Stomach (tissue), 19 donors: ENCODE results near the gene CHST13. TPM values are rescaled to one million over a fixed set of nuclear protein-coding genes. Genes with fewer than 3 reads are reported as not detected.
A peak's percentile ranks its signal among the peaks of the same experiment; 100 is the strongest.

Source experiments
- DNase-seq, 2 donors: peaks; one replicate each; pipeline versions ENCODE4 v3.0.0 to v3.0.0-alpha.2; 2013 to 2019
- H3K27ac ChIP-seq, 5 donors: fragments of 200-600 bp in 4 of 5; sonication (generic) in 4 of 5; one replicate each; pipeline ENCODE4 v1.5.1; 2013 to 2019; ENCODE audit warnings: mild to moderate bottlenecking in 1 of 5, moderate library complexity in 1 of 5
- H3K27me3 ChIP-seq, 3 donors: fragments of 200-600 bp; sonication (generic); one replicate each; pipeline ENCODE4 v1.5.1; 2017 to 2019; ENCODE audit warnings: mixed run types in 1 of 3
- H3K36me3 ChIP-seq, 4 donors: fragments of 200-600 bp; sonication (generic); 1 replicate in 3 of 4; 2 replicates in 1 of 4; pipeline ENCODE4 v1.5.1; 2016 to 2019
- H3K4me1 ChIP-seq, 4 donors: fragments of 200-600 bp; sonication (generic); one replicate each; pipeline ENCODE4 v1.5.1; 2016 to 2019
- H3K4me3 ChIP-seq, 4 donors: fragments of 200-600 bp; sonication (generic) in 3 of 4; one replicate each; pipeline ENCODE4 v1.5.1; 2016 to 2019; ENCODE audit warnings: mild to moderate bottlenecking in 1 of 4
- H3K9me3 ChIP-seq, 4 donors: fragments of 200-600 bp; sonication (generic); one replicate each; pipeline ENCODE4 v1.5.1; 2016 to 2019
- EP300 ChIP-seq: sonication (generic); formaldehyde crosslinking; IDR thresholded peaks from one replicate; pipeline ENCODE4 v1.6.1; 2017; ENCODE audit warnings: antibody characterized with exemption
- POLR2A ChIP-seq, 4 donors: fragments of 450-650 bp; IDR thresholded peaks; one replicate each; pipeline ENCODE4 v1.6.1; 2016; ENCODE audit warnings: antibody characterized with exemption in 4 of 4, control low read depth in 2 of 4, mild to moderate bottlenecking in 1 of 4, moderate library complexity in 1 of 4
- POLR2AphosphoS5 ChIP-seq, 3 donors: sonication (generic); formaldehyde crosslinking; IDR thresholded peaks; one replicate each; pipeline ENCODE4 v1.6.1; 2016; ENCODE audit warnings: antibody characterized with exemption in 3 of 3
- WGBS, 5 donors: extraction: QIAGEN DNeasy Blood & Tissue Kit in 3 of 5; methylation state at CpG; one replicate each; pipeline versions ENCODE4 v1.1.5 to v1.1.7; 2013 to 2018; 5-methylcytosine and 5-hydroxymethylcytosine counted together
- intact Hi-C: fragments of 100-400 bp; cut with DNase I; formaldehyde crosslinking; loops from one replicate; pipeline ENCODE4 v1.15.1; 2023; ENCODE audit warnings: low total_unique reads
- long read RNA-seq, 10 donors: transcript quantifications; one replicate each; lab custom pipeline, GENCODE V29; 2026
- polyA plus RNA-seq, 3 donors: library from polyadenylated mRNA; stranded (reverse); fragments of 200-250 nt; gene quantifications; one replicate each; pipeline ENCODE4 v1.2.3, GENCODE V29; 2013
- total RNA-seq, 5 donors: library from RNA; depleted of rRNA; stranded (reverse); fragments of >200 nt; gene quantifications; one replicate each; pipeline versions ENCODE4 v1.1.0 to v1.2.3, GENCODE V29; 2014 to 2016
- TF ChIP-seq, protein P1 (sequence below), 7 experiments: fragments of 450-650 bp in 4 of 7; fragments of 200-600 bp in 3 of 7; sonication (generic) in 3 of 7; IDR thresholded peaks; one replicate each; pipeline ENCODE4 v1.5.1; 2016 to 2019; ENCODE audit warnings: antibody characterized with exemption in 7 of 7, control low read depth in 2 of 7, mild to moderate bottlenecking in 1 of 7
- donor health status: healthy with polysubstance abuse.
- donor health status: Bipolar disorder and iron deficiency.
- donor health status: healthy.

CHST13 gene, protein sequence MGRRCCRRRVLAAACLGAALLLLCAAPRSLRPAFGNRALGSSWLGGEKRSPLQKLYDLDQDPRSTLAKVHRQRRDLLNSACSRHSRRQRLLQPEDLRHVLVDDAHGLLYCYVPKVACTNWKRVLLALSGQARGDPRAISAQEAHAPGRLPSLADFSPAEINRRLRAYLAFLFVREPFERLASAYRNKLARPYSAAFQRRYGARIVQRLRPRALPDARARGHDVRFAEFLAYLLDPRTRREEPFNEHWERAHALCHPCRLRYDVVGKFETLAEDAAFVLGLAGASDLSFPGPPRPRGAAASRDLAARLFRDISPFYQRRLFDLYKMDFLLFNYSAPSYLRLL
- total RNA-seq = 10 to 100 TPM in 1 of 5 donors, 1 to 10 TPM in 2, not detected in 2; 1.4 to 12.5 (median 5.7) TPM
- under 1 TPM; 0.08 to 0.61 (median 0.19) TPM for polyA plus RNA-seq
- long read RNA-seq, donor 1, transcript CHST13-201 (3 exons, 1,789 nt) = major isoform, 5 of 5 reads
- long read RNA-seq, donor 1, partial matches to known transcripts = 0 of 5 reads
- long read RNA-seq, donor 1, other reads (novel, unspliced or antisense) = 0 of 5 reads
- long read RNA-seq, donor 2, partial matches to known transcripts = 0 of 4 reads
- long read RNA-seq, donor 2, other reads (novel, unspliced or antisense) = 0 of 4 reads
- long read RNA-seq, donor 3 = 0 reads
- long read RNA-seq, donor 4, partial matches to known transcripts = 0 of 1 reads
- long read RNA-seq, donor 4, other reads (novel, unspliced or antisense) = 0 of 1 reads
- long read RNA-seq, donor 5 = 0 reads
- long read RNA-seq, donor 6 = 0 reads
- long read RNA-seq, donor 7, partial matches to known transcripts = 0 of 3 reads
- long read RNA-seq, donor 7, other reads (novel, unspliced or antisense) = 0 of 3 reads
- long read RNA-seq, donor 8 = 0 reads
- long read RNA-seq, donor 9 = 0 reads
- long read RNA-seq, donor 10, transcript CHST13-201 (3 exons, 1,789 nt) = major isoform, 5 of 5 reads
- long read RNA-seq, donor 10, partial matches to known transcripts = 0 of 5 reads
- long read RNA-seq, donor 10, other reads (novel, unspliced or antisense) = 0 of 5 reads

DNA sequence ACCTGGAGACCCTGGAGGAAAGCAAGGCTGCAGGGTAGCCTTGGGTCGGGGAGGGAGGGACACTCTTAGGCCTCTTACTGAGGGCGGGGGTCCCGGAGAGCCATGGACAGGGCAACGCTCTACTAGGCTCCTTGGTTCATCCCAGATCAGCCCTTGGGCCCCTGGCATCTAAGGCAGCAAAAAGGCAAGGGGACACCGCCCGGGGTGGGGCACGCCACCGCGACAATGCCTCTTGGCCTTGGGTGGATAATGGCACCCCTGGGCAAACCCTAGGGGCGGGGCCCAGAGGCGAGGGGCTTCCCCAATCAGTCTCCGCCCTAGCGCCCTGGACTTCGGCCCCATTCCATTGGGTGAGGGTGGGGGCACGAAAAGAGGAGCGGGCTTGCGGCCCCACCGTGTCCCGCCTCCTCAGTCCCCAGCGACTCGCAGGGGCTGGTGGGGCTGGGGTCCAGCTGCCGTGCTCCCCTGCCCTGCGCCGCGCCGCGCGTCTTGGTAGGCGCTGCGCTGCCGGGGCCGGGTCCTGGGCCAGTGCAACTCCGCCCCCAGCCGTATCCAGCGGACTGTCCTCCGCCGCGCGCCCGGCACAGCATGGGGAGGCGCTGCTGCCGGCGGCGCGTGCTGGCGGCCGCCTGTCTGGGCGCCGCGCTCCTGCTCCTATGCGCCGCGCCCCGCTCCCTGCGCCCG is at the start of gene CHST13:
Gene CHST13, plus strand, starts transcription at position 411 of the 684 bp plus-strand sequence. Its CDS starts 178 bp downstream, at position 589.
- peaks cover 0 to 45% (median 20%) of the 10 kb centered on the region in 3 donors for H3K27me3 ChIP-seq
- DNase-seq = peak; percentile 46 to 85
- H3K4me3 ChIP-seq = peak within 1 kb of the TSS; percentile 38 to 55 (median 48)
- H3K36me3 ChIP-seq = no peaks in the 10 kb centered on the region
- TF ChIP-seq, protein P1, sequence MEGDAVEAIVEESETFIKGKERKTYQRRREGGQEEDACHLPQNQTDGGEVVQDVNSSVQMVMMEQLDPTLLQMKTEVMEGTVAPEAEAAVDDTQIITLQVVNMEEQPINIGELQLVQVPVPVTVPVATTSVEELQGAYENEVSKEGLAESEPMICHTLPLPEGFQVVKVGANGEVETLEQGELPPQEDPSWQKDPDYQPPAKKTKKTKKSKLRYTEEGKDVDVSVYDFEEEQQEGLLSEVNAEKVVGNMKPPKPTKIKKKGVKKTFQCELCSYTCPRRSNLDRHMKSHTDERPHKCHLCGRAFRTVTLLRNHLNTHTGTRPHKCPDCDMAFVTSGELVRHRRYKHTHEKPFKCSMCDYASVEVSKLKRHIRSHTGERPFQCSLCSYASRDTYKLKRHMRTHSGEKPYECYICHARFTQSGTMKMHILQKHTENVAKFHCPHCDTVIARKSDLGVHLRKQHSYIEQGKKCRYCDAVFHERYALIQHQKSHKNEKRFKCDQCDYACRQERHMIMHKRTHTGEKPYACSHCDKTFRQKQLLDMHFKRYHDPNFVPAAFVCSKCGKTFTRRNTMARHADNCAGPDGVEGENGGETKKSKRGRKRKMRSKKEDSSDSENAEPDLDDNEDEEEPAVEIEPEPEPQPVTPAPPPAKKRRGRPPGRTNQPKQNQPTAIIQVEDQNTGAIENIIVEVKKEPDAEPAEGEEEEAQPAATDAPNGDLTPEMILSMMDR (IDR thresholded peaks at IDR 0.05) = no peak
- no peak for TF ChIP-seq POLR2A (IDR thresholded peaks at IDR 0.05)
- TF ChIP-seq POLR2AphosphoS5 (IDR thresholded peaks at IDR 0.05) = no peak
- TF ChIP-seq EP300 = no peak
- 4 to 22% (median 5%) methylated on average over 8 to 56 of the region's 56 CpGs for WGBS, 5 donors
- H3K4me1 ChIP-seq = peaks cover 14 to 36% (median 22%) of the 10 kb centered on the region in 4 donors
- intact Hi-C loops = no loop called here
- peak within 1 kb of the TSS in 2 of 5 donors; percentile 44 to 63 for H3K27ac ChIP-seq
- H3K9me3 ChIP-seq = no peaks in the 10 kb centered on the region

DNA sequence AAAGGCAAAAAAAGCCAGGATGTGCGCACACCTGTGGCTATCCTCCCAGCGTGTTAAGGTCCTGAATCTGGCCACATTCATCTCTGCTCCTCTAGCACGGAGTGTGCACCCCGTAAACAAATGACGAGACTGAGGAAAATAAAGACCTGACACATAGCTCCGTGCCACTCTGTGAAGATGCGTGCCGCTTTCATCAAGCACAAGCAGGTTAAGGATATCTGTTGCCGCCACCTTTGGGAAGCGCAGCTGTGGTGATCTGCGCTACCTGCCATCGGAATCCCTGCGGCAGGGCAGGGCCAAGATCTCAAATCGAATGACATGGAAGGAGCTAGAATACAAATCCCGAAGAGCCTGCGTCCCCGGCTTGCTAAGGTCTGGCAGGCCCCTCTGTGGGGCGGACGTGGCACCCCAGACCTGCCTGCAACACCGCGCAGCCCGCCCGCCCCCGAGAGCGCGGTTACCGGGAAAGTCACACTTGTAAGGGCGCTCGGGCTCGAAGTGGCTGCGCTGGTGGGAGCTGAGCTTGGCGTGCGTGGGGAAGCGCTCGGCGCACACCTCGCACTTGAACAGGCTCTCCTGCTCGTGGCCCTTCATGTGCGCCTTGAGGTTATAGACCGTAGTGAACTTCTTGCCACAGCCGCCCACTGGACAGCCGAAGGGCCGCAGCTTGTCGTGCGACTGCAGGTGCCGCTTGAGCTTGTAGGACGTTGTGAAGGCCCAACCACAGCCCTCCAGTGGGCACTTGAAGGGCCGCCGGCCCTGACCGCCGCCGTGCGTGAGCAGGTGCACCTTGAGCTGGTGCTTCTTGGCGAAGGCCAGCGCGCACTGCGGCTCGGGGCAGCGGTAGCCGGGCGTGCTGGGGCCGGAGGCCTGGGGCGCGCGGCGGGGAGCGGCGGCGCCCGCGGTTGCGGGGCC is 49.2 kb upstream of the CHST13 start:
- intact Hi-C loops = no loop called here
- peak overlapping the region; percentile 89 to 99 (median 98) for H3K27ac ChIP-seq
- peaks cover 18 to 24% (median 22%) of the 10 kb centered on the region in 4 donors for H3K36me3 ChIP-seq
- peak; percentile 53 to 79 for DNase-seq
- WGBS, 5 donors = 3 to 11% (median 4%) methylated on average over 19 to 72 of the region's 72 CpGs
- no peaks in the 10 kb centered on the region for H3K27me3 ChIP-seq
- no peaks in the 10 kb centered on the region for H3K9me3 ChIP-seq
- H3K4me1 ChIP-seq = peaks cover 33 to 52% (median 46%) of the 10 kb centered on the region in 4 donors
- TF ChIP-seq, protein P1 (IDR thresholded peaks at IDR 0.05) = no peak
- TF ChIP-seq EP300 (no peak), POLR2A (IDR thresholded peaks at IDR 0.05) (no peak), POLR2AphosphoS5 (IDR thresholded peaks at IDR 0.05) (no peak)
- H3K4me3 ChIP-seq = peak overlapping the region; percentile 67 to 90 (median 70)

DNA sequence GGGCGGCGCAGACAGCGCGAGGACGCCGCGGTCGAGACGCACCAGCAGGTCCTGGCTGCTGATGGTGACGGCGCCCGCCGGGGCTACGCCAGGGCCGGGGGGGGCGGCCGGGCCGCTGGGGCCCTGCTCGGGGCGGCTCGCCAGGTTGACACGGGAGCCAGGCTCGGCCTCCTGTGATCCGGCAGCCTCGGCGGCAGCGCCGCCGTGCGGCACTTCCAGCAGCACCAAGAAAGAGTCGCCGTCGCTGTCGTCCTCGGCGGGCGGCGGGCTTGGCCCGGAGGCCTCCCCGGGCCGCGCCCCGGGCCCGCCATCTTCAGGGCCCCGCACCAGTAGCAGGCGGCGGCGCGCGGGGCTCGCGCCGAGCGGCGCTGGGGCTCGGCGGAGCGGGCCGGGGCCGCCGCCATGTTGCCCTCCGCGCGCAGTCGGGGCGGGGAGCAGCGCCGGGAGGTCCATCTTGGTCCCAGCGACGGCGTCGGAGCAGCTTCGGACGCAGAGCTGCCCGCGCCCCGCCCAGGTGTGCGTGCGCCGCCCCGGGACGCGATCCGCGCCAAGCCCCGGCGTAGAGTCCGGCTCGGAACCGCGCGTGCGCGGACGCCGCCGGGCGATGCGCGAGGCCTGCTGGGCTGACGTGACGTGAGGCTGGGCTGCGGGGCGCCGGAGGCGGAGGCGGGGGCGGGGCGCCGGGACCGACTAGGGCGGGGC is 48.4 kb upstream of the CHST13 start, which contains the start of gene ZXDC:
Gene ZXDC, minus strand, starts transcription at position 479 of the 702 bp plus-strand sequence. Its CDS starts 26 bp downstream, at position 453.
- intact Hi-C loops = no loop called here
- WGBS, 5 donors = 0 to 2% (median 0%) methylated on average over 4 to 112 of the region's 112 CpGs
- DNase-seq = peak; percentile 97 to 99
- no peaks in the 10 kb centered on the region for H3K27me3 ChIP-seq
- H3K4me1 ChIP-seq = peaks cover 33 to 52% (median 46%) of the 10 kb centered on the region in 4 donors
- H3K4me3 ChIP-seq = peak within 1 kb of the TSS; percentile 67 to 90 (median 70)
- H3K9me3 ChIP-seq = no peaks in the 10 kb centered on the region
- H3K27ac ChIP-seq = peak within 1 kb of the TSS; percentile 91 to 99 (median 98)
- H3K36me3 ChIP-seq = peaks cover 10 to 16% (median 14%) of the 10 kb centered on the region in 4 donors
- TF ChIP-seq EP300 (no peak), POLR2AphosphoS5 (IDR thresholded peaks at IDR 0.05) (peak; percentile 74 to 92 (median 76)), POLR2A (IDR thresholded peaks at IDR 0.05) (no peak)
- TF ChIP-seq, protein P1 (IDR thresholded peaks at IDR 0.05) = peak in 1 of 7 experiments; percentile 32
